Thymus (tissue), 11 donors: ENCODE results near the gene ADAMTS17. TPM values are rescaled to one million over a fixed set of nuclear protein-coding genes. Genes with fewer than 3 reads are reported as not detected.

Source experiments
- DNase-seq, 9 donors: peaks; one replicate each; pipeline ENCODE4 v3.0.0-alpha.2; 2013; ENCODE audit warnings: low spot score in 9 of 9, low read depth in 6 of 9, missing footprints in 1 of 9
- H3K27ac ChIP-seq, 2 donors: one replicate each; pipeline ENCODE4 v1.5.1; 2013; ENCODE audit warnings: control low read depth in 1 of 2, low read depth in 1 of 2, low read length in 1 of 2, mild to moderate bottlenecking in 1 of 2, moderate library complexity in 1 of 2
- H3K27me3 ChIP-seq, 2 donors: one replicate each; pipeline ENCODE4 v1.5.1; 2013; ENCODE audit warnings: low read length in 1 of 2; ENCODE audit not compliant: control insufficient read depth in 2 of 2, insufficient read depth in 1 of 2
- H3K36me3 ChIP-seq, 2 donors: one replicate each; pipeline ENCODE4 v1.5.1; 2013; ENCODE audit warnings: low read length in 1 of 2, mild to moderate bottlenecking in 1 of 2, moderate library complexity in 1 of 2; ENCODE audit not compliant: control insufficient read depth in 2 of 2, insufficient read depth in 2 of 2
- H3K4me1 ChIP-seq, 2 donors: one replicate each; pipeline ENCODE4 v1.5.1; 2013; ENCODE audit warnings: low read length in 2 of 2; ENCODE audit not compliant: control insufficient read depth in 2 of 2, insufficient read depth in 2 of 2
- H3K4me3 ChIP-seq, 2 donors: one replicate each; pipeline ENCODE4 v1.5.1; 2013; ENCODE audit warnings: low read length in 2 of 2, control low read depth in 1 of 2, mild to moderate bottlenecking in 1 of 2
- H3K9me3 ChIP-seq, 2 donors: one replicate each; pipeline ENCODE4 v1.5.1; 2013; ENCODE audit warnings: low read length in 1 of 2, mild to moderate bottlenecking in 1 of 2; ENCODE audit not compliant: control insufficient read depth in 2 of 2, insufficient read depth in 1 of 2
- WGBS: extraction: QIAGEN DNeasy Blood & Tissue Kit; methylation state at CpG from one replicate; pipeline ENCODE4 v1.1.7; 2013; 5-methylcytosine and 5-hydroxymethylcytosine counted together
- polyA plus RNA-seq: library from polyadenylated mRNA; stranded (reverse); fragments of 200-250 nt; gene quantifications from one replicate; pipeline ENCODE4 v1.2.3, GENCODE V29; 2013
- total RNA-seq: library from RNA; stranded (reverse); fragments of 120-200 nt; gene quantifications from one replicate; pipeline ENCODE4 v1.2.4, GENCODE V29; 2013
- donor health status: healthy.

ADAMTS17 gene
- total and polyA plus RNA-seq, 2 donors = 5.6 to 10.4 TPM

- WGBS = 92% methylated on average over 5 of the region's 5 CpGs
- DNase-seq = no peak
- peaks cover 0 to 5% of the 10 kb centered on the region in 2 donors for H3K4me1 ChIP-seq
These were observed 123.3 kb downstream of the ADAMTS17 start for GRCh38 chr15:100218434-100218833.

GRCh38 chr15:100216182-100216581 is 125.6 kb downstream of the ADAMTS17 start:
- Histone ChIP-seq H3K27ac (no peak overlapping the region), H3K9me3 (no peaks in the 10 kb centered on the region), H3K27me3 (no peaks in the 10 kb centered on the region), H3K4me1 (peaks cover 0 to 8% of the 10 kb centered on the region in 2 donors), H3K4me3 (no peak overlapping the region), H3K36me3 (no peaks in the 10 kb centered on the region)
- no peak for DNase-seq
- 91% methylated on average over 8 of the region's 8 CpGs for WGBS

More at GRCh38 chr15:100218434-100218833, 123.3 kb downstream of the ADAMTS17 start:
- Histone ChIP-seq H3K36me3 (no peaks in the 10 kb centered on the region), H3K27ac (no peak overlapping the region), H3K27me3 (no peaks in the 10 kb centered on the region), H3K9me3 (no peaks in the 10 kb centered on the region), H3K4me3 (no peak overlapping the region)

GRCh38 chr15:100215843-100216169 is 126.0 kb downstream of the ADAMTS17 start:
- peaks cover 0 to 8% of the 10 kb centered on the region in 2 donors for H3K4me1 ChIP-seq
- H3K4me3 ChIP-seq = no peak overlapping the region
- WGBS = 86% methylated on average over 3 of the region's 3 CpGs
- no peaks in the 10 kb centered on the region for H3K36me3 ChIP-seq
- H3K9me3 ChIP-seq = no peaks in the 10 kb centered on the region
- H3K27me3 ChIP-seq = no peaks in the 10 kb centered on the region
- no peak for DNase-seq
- no peak overlapping the region for H3K27ac ChIP-seq

GRCh38 chr15:100215031-100215842 is 126.5 kb downstream of the ADAMTS17 start:
- DNase-seq = no peak
- 88% methylated on average over 13 of the region's 13 CpGs for WGBS

GRCh38 chr15:100211855-100212850 is 129.6 kb downstream of the ADAMTS17 start:
- H3K9me3 ChIP-seq = peaks cover 0 to 2% of the 10 kb centered on the region in 2 donors

More at GRCh38 chr15:100215031-100215842, 126.5 kb downstream of the ADAMTS17 start:
- Histone ChIP-seq H3K4me3 (no peak overlapping the region), H3K27ac (no peak overlapping the region), H3K9me3 (no peaks in the 10 kb centered on the region), H3K36me3 (no peaks in the 10 kb centered on the region), H3K4me1 (peaks cover 0 to 8% of the 10 kb centered on the region in 2 donors), H3K27me3 (no peaks in the 10 kb centered on the region)

GRCh38 chr15:100210338-100210737 is 131.4 kb downstream of the ADAMTS17 start:
- DNase-seq = no peak
- H3K9me3 ChIP-seq = peaks cover 0 to 2% of the 10 kb centered on the region in 2 donors
- no peaks in the 10 kb centered on the region for H3K36me3 ChIP-seq
- no peaks in the 10 kb centered on the region for H3K27me3 ChIP-seq
- no peak overlapping the region for H3K4me3 ChIP-seq
- peaks cover 0 to 16% of the 10 kb centered on the region in 2 donors for H3K4me1 ChIP-seq
- no peak overlapping the region for H3K27ac ChIP-seq
- 95% methylated on average over 5 of the region's 5 CpGs for WGBS

More at GRCh38 chr15:100211855-100212850, 129.6 kb downstream of the ADAMTS17 start:
- WGBS = 66% methylated on average over 11 of the region's 11 CpGs
- no peaks in the 10 kb centered on the region for H3K27me3 ChIP-seq
- H3K36me3 ChIP-seq = no peaks in the 10 kb centered on the region
- H3K27ac ChIP-seq = peak overlapping the region; percentile 26 to 49
- peak in 1 of 9 donors; percentile 16 for DNase-seq
- H3K4me1 ChIP-seq = peaks cover 0 to 9% of the 10 kb centered on the region in 2 donors
- H3K4me3 ChIP-seq = no peak overlapping the region

GRCh38 chr15:100208921-100209603 is 132.7 kb downstream of the ADAMTS17 start:
- Histone ChIP-seq H3K36me3 (peaks cover 0 to 3% of the 10 kb centered on the region in 2 donors), H3K27me3 (no peaks in the 10 kb centered on the region), H3K4me3 (no peak overlapping the region), H3K27ac (no peak overlapping the region), H3K9me3 (peaks cover 0 to 2% of the 10 kb centered on the region in 2 donors), H3K4me1 (peaks cover 0 to 16% of the 10 kb centered on the region in 2 donors)
- 80% methylated on average over 13 of the region's 13 CpGs for WGBS
- DNase-seq = no peak

- H3K27me3 ChIP-seq = no peaks in the 10 kb centered on the region
- peaks cover 0 to 13% of the 10 kb centered on the region in 2 donors for H3K4me1 ChIP-seq
- 84% methylated on average over 2 of the region's 2 CpGs for WGBS
- peaks cover 0 to 3% of the 10 kb centered on the region in 2 donors for H3K36me3 ChIP-seq
- DNase-seq = no peak
- H3K9me3 ChIP-seq = peaks cover 0 to 2% of the 10 kb centered on the region in 2 donors
- no peak overlapping the region for H3K4me3 ChIP-seq
- peak overlapping the region; percentile 18 to 37 for H3K27ac ChIP-seq
These were observed 134.7 kb downstream of the ADAMTS17 start for GRCh38 chr15:100207053-100207452.
